ENCODE measurements around the gene LRRC8E.

The LRRC8E gene

DNA sequence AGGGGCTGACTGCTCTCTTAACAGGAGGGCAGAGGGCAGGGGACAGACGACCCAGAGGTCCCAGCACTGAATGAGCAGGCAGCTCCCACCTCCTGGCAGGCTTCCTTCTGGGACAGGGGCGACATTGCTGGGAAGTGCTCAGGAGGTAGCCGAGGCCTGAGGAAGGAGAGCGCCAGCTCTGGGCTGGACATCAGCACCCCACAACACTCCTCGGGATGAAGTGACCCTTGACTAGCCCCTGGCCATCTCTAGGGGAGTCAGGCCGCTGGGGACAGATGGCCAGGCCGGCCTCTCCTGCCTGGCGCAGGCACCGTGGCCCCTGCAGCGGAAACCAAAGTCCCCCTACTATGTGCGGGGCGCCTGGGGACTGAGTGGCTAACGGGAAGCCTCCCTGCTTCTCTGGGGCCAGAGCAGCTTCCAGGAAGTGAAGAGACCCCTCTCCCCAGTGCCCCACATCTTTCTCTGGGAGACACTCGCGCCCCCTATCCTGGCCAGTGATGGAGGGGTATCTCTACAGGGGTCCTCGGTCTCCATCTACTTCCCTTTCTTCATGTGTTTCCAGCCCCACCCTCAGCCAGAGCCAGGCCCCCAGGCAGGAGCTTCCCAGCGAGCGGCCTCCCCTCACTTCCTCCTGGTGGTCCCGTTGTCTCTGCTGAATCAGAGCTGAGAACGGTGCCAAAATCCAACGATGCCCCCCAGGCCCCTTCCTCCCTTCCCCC lies 24.2 kb upstream of the LRRC8E start:
- DNase-seq (ENCODE audit: low read depth): no peak
- H3K4me3 ChIP-seq (ENCODE audit: low read length): no peak overlapping the region
- TF ChIP-seq, protein P1, sequence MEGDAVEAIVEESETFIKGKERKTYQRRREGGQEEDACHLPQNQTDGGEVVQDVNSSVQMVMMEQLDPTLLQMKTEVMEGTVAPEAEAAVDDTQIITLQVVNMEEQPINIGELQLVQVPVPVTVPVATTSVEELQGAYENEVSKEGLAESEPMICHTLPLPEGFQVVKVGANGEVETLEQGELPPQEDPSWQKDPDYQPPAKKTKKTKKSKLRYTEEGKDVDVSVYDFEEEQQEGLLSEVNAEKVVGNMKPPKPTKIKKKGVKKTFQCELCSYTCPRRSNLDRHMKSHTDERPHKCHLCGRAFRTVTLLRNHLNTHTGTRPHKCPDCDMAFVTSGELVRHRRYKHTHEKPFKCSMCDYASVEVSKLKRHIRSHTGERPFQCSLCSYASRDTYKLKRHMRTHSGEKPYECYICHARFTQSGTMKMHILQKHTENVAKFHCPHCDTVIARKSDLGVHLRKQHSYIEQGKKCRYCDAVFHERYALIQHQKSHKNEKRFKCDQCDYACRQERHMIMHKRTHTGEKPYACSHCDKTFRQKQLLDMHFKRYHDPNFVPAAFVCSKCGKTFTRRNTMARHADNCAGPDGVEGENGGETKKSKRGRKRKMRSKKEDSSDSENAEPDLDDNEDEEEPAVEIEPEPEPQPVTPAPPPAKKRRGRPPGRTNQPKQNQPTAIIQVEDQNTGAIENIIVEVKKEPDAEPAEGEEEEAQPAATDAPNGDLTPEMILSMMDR (conservative IDR thresholded peaks at IDR 0.05; ENCODE audit: low read depth, low read length): no peak

DNA sequence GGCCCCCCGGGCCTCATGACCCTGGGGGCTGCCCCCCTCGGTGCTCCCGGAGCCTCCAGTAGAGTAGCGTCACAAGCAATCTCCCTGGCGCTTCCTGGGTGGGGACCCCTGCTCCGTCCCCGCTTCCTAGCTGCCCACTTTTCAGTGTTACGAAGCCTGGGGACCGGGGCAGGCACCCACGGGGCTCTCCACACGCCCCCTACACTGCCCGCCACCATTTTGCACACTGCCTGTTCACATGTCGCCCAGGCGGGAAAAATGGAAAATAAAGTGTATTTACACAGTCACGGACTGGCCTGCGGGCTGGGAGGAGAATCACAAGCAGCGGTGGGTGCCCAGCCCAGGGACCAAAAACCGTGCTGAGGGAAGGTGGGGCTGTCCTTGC lies 23.6 kb upstream of the LRRC8E start:
- no peak for DNase-seq (ENCODE audit: low read depth)
- TF ChIP-seq, protein P1 (conservative IDR thresholded peaks at IDR 0.05; ENCODE audit: low read depth, low read length): no peak
- H3K4me3 ChIP-seq (ENCODE audit: low read length): no peak overlapping the region

DNA sequence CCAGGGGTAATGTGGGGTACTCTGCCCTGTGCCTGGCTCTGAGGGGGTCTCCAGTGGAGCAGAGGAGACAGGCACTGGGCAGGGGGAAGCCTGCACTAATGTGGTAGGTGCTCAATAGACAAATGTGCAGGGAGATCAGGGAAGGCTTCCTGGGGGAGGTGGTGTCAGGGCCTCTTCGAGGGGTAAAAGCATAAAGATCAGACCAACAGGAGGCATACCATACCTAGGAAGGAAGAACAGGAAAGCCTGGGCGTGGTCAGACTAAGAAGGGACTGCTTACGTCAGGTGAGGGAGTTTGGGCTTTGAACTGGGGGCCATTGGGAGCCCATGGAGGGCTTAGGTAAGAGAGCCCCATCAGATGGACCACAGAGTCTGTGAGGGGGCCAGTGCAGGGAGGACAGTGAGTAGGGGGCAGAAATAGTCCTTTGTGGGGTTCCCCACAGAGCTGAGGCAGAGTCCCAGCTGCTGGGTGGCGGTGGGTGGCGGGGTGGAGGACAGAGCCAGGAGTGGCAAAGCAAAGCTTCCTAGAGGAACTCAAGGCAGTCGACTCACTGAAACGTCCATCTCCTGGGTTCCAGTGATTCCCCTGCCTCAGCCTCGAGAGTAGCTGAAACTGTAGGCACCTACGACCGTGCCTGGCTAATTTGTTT lies 22.9 kb upstream of the LRRC8E start:
- H3K4me3 ChIP-seq (ENCODE audit: low read length): no peak overlapping the region
- TF ChIP-seq, protein P1 (conservative IDR thresholded peaks at IDR 0.05; ENCODE audit: low read depth, low read length): no peak
- DNase-seq (ENCODE audit: low read depth): no peak

DNA sequence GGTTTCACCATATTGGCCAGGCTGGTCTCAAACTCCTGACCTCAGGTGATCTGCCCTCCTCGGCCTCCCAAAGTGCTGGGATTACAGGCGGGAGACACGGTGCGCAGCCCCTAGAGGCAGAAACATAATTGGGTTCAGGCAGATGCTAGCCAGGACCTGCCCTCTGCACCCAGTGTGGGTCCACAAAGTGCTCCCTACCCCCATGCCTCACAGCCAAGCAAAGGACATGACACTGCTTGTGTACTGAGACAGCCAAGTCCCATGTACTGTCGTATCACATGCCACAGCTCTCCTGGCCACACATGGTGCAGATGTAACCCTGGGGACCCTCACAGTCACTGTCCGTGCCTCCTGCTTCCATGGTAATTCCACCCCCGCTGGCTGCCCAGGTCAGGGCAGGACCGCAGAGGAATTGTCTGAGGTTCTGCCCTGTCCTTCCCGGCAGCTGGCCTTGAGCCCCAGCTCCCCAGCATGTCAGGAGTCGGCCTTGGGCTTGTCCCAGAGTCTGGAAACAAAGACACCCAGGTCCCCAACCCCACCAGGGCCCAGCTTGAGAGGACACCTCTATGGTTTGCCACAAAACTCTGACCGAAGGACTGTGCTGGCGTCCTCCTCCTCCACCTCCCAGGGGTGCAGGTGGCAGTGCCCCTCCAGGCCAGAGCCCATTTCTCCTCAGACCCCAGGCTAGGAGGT lies 21.8 kb upstream of the LRRC8E start:
- TF ChIP-seq, protein P1 (conservative IDR thresholded peaks at IDR 0.05; ENCODE audit: low read depth, low read length): no peak
- H3K4me3 ChIP-seq (ENCODE audit: low read length): no peak overlapping the region
- DNase-seq (ENCODE audit: low read depth): no peak

DNA sequence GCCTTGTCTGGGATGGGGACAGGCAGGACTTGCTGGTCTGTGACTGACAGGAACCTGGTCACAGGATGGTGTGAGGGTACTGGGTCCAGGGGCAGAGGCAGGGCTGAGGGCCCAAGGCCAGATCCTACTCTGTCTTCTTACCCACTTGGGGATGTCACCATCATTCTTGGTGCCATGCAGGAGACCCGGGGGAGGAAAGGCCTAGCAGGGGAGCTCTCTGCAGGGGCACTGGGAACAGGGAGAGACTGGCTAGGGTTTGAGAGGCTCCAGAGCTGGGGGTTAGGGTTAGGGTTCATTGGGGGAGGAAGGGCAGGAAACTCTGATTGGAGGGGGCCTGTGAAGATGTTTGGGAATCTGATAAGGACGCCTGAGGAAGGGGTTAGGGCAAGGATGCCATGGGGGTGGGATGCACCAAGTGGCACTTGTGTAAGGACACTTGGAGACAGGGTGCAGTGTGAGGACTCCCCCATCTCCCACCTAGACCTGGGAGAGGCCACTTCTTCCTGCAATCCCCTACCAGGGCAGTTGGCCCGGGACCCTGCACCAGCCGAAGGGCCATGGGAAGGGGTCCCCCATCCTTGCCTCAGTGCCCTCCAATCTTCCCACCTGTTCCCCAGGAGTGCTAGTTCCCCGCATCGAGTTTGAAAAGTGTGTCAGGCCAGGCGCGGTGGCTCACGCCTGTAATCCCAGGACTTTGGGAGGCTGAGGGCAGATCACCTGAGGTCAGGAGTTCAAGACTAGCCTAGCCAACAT lies 21.0 kb upstream of the LRRC8E start:
- TF ChIP-seq, protein P1 (conservative IDR thresholded peaks at IDR 0.05; ENCODE audit: low read depth, low read length): no peak
- no peak for DNase-seq (ENCODE audit: low read depth)
- no peak overlapping the region for H3K4me3 ChIP-seq (ENCODE audit: low read length)

DNA sequence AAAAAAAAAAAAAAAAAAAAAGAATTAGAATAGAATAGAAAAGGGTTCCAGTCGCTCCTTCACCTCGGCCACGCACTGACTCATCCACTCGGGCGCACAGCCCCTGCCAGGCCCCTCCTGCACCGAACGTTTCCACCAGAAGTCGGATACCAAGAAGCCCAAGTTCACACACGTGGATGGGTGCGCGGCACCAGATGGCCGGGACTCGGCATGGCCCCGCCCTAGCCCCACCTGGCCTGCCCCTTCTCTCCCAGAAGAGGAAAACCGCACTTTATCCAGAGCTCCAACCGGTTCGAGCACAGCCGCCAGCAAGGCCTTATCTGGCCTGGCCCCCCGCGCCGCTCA lies 20.0 kb upstream of the LRRC8E start:
- H3K4me3 ChIP-seq (ENCODE audit: low read length): no peak overlapping the region
- DNase-seq (ENCODE audit: low read depth): no peak

More for the DNA sequence above, 20.0 kb upstream of the LRRC8E start:
- TF ChIP-seq, protein P1 (conservative IDR thresholded peaks at IDR 0.05; ENCODE audit: low read depth, low read length): no peak

All from retinal pigment epithelial cell (primary cell).